Gastrocnemius medialis (tissue), 4 donors: ENCODE results near the gene CHDH. TPM values are rescaled to one million over a fixed set of nuclear protein-coding genes. Genes with fewer than 3 reads are reported as not detected.

Experiments
- ATAC-seq, 2 donors: fragments of 150-250 bp; one replicate each; pipeline ENCODE4 v1.9.1; 2016
- DNase-seq, 2 donors: peaks; one replicate each; pipeline ENCODE4 v3.0.0-alpha.2; 2019
- H3K27ac ChIP-seq, 4 donors: fragments of 200-600 bp; sonication (generic); 1 replicate in 1 of 4; 2 replicates in 3 of 4; pipeline ENCODE4 v1.5.1; 2016 to 2018; ENCODE audit warnings: mild to moderate bottlenecking in 2 of 4, moderate library complexity in 1 of 4
- H3K27me3 ChIP-seq, 3 donors: fragments of 200-600 bp; sonication (generic) in 2 of 3; 1 replicate in 1 of 3; 2 replicates in 2 of 3; pipeline versions ENCODE4 v1.5.1 to v1.6.0; 2016 to 2019; ENCODE audit warnings: mild to moderate bottlenecking in 1 of 3, moderate library complexity in 1 of 3
- H3K36me3 ChIP-seq, 2 donors: fragments of 200-600 bp; sonication (generic) in 1 of 2; one replicate each; pipeline ENCODE4 v1.5.1; 2017 to 2018
- H3K4me1 ChIP-seq, 2 donors: fragments of 200-600 bp; sonication (generic) in 1 of 2; one replicate each; pipeline ENCODE4 v1.5.1; 2016 to 2017; ENCODE audit warnings: mild to moderate bottlenecking in 2 of 2
- H3K4me3 ChIP-seq, 4 donors: fragments of 200-600 bp; sonication (generic) in 3 of 4; 1 replicate in 1 of 4; 2 replicates in 3 of 4; pipeline ENCODE4 v1.5.1; 2016 to 2019; ENCODE audit warnings: mild to moderate bottlenecking in 2 of 4
- H3K9me3 ChIP-seq, 3 donors: fragments of 200-600 bp; sonication (generic) in 2 of 3; 1 replicate in 1 of 3; 2 replicates in 2 of 3; pipeline ENCODE4 v1.5.1; 2016 to 2019
- POLR2A ChIP-seq, 2 donors: fragments of 450-650 bp; IDR thresholded peaks; one replicate each; pipeline ENCODE4 v1.6.1; 2017; ENCODE audit warnings: antibody characterized with exemption in 2 of 2, mild to moderate bottlenecking in 2 of 2, moderate library complexity in 2 of 2
- in situ Hi-C, 4 donors: fragments of 200-750 bp; cut with MboI; loops; one replicate each; pipeline versions ENCODE4 v1.15.0 to v1.8.0; 2017; ENCODE audit warnings: low sequenced_read_pairs in 4 of 4
- intact Hi-C: fragments of 100-400 bp; cut with DNase I; formaldehyde crosslinking; loops from one replicate; pipeline ENCODE4 v1.15.1; 2023; ENCODE audit warnings: low total_unique reads
- total RNA-seq, 4 donors: library from RNA; depleted of rRNA; stranded (reverse); fragments of >200 nt; gene quantifications; one replicate each; pipeline versions ENCODE4 v1.1.0 to v1.2.3, GENCODE V29; 2016
- TF ChIP-seq, protein P1 (sequence below), 5 experiments: fragments of 450-650 bp in 3 of 5; fragments of 200-600 bp in 2 of 5; sonication (generic) in 2 of 5; IDR thresholded peaks in 4 of 5; conservative IDR thresholded peaks in 1 of 5; 1 replicate in 4 of 5; 2 replicates in 1 of 5; pipeline ENCODE4 v1.5.1; 2016 to 2019; ENCODE audit warnings: antibody characterized with exemption in 5 of 5, mild to moderate bottlenecking in 3 of 5, moderate library complexity in 3 of 5

The CHDH gene
- total RNA-seq, 4 donors from 2014 or later: 3.1 to 6.5 (median 3.6) TPM

DNA sequence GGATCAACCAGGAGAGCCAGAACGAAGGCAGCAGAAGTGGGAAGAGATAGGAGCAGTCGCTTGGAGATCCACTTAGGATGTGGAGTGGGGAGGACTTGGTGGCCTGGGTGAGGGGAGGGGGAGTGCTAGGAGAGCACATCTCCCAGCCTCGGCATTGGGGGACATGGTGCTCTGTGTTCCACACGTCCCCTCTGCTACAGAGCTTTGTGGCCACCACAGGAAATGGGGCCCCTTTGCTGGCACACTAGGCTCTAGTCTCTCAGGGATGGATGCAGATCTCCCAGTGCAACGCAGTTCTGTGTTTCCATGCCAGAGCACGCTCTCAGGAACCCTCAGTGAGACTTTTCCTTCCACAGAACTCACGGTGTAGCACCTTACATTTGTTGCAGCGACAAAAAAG is 68.8 kb downstream of the CHDH start:
- TF ChIP-seq, protein P1, sequence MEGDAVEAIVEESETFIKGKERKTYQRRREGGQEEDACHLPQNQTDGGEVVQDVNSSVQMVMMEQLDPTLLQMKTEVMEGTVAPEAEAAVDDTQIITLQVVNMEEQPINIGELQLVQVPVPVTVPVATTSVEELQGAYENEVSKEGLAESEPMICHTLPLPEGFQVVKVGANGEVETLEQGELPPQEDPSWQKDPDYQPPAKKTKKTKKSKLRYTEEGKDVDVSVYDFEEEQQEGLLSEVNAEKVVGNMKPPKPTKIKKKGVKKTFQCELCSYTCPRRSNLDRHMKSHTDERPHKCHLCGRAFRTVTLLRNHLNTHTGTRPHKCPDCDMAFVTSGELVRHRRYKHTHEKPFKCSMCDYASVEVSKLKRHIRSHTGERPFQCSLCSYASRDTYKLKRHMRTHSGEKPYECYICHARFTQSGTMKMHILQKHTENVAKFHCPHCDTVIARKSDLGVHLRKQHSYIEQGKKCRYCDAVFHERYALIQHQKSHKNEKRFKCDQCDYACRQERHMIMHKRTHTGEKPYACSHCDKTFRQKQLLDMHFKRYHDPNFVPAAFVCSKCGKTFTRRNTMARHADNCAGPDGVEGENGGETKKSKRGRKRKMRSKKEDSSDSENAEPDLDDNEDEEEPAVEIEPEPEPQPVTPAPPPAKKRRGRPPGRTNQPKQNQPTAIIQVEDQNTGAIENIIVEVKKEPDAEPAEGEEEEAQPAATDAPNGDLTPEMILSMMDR (IDR thresholded peaks at IDR 0.05 in 4 of 5, conservative IDR thresholded peaks at IDR 0.05 in 1 of 5): no peak
- TF ChIP-seq POLR2A (IDR thresholded peaks at IDR 0.05): no peak
- in situ Hi-C loops (no loop called here), intact Hi-C loops (no loop called here)
- no peak overlapping the region for H3K27ac ChIP-seq
- no peaks in the 10 kb centered on the region for H3K27me3 ChIP-seq
- ATAC-seq: no peak
- H3K9me3 ChIP-seq: no peaks in the 10 kb centered on the region
- H3K4me1 ChIP-seq: no peaks in the 10 kb centered on the region
- no peaks in the 10 kb centered on the region for H3K36me3 ChIP-seq
- H3K4me3 ChIP-seq: no peak overlapping the region
- DNase-seq: no peak

DNA sequence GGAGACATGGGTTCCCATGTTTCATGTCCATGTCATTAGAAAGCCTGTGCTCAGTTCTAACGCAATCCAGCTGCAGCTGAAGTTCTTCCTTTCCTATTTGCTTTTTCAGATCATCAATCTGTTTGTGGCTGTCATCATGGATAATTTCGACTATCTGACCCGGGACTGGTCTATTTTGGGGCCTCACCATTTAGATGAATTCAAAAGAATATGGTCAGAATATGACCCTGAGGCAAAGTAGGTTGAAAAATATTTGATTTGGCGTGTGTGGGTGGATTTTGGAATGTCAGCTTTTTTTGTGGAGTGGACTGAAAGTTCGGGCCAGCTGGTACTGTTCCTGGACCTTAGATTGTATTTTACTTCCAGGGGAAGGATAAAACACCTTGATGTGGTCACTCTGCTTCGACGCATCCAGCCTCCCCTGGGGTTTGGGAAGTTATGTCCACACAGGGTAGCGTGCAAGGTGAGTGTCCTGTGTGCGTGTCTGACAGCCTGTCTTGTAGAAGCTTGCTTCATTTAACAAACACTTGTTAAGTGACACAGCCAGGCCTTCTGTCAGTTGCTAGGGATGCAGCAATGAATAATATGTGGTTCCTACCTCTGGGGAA is 69.6 kb downstream of the CHDH start:
- Histone ChIP-seq H3K4me3 (no peak overlapping the region), H3K27me3 (peaks cover 0 to 2% (median under 1%) of the 10 kb centered on the region in 3 donors), H3K9me3 (no peaks in the 10 kb centered on the region), H3K36me3 (no peaks in the 10 kb centered on the region), H3K27ac (no peak overlapping the region), H3K4me1 (no peaks in the 10 kb centered on the region)
- in situ Hi-C loops (no loop called here), intact Hi-C loops (no loop called here)
- DNase-seq: no peak
- ATAC-seq: no peak
- TF ChIP-seq, protein P1 (IDR thresholded peaks at IDR 0.05 in 4 of 5, conservative IDR thresholded peaks at IDR 0.05 in 1 of 5): no peak
- no peak for TF ChIP-seq POLR2A (IDR thresholded peaks at IDR 0.05)

DNA sequence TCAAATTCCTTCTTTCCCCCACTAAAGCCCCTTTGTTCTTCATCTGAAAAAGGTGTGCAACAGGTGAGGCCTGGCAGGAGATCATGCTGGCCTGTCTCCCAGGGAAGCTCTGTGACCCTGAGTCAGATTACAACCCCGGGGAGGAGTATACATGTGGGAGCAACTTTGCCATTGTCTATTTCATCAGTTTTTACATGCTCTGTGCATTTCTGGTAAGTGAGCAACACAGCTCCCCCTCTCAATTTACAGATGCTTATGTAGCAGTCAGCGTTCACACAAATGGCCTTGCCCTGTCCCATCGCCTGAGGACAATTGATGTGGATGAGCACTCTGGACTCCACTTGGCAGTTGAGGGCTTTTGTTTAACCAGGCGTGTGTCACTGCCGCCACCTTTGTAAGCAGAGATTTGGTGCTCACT is 70.4 kb downstream of the CHDH start:
- no peak overlapping the region for H3K4me3 ChIP-seq
- peaks cover 0 to 6% (median 3%) of the 10 kb centered on the region in 3 donors for H3K27me3 ChIP-seq
- TF ChIP-seq, protein P1 (IDR thresholded peaks at IDR 0.05 in 4 of 5, conservative IDR thresholded peaks at IDR 0.05 in 1 of 5): no peak
- no peak for TF ChIP-seq POLR2A (IDR thresholded peaks at IDR 0.05)
- no peaks in the 10 kb centered on the region for H3K9me3 ChIP-seq
- DNase-seq (no peak), ATAC-seq (no peak)
- H3K4me1 ChIP-seq: no peaks in the 10 kb centered on the region
- in situ Hi-C loops (no loop called here), intact Hi-C loops (no loop called here)
- H3K27ac ChIP-seq: no peak overlapping the region
- no peaks in the 10 kb centered on the region for H3K36me3 ChIP-seq

DNA sequence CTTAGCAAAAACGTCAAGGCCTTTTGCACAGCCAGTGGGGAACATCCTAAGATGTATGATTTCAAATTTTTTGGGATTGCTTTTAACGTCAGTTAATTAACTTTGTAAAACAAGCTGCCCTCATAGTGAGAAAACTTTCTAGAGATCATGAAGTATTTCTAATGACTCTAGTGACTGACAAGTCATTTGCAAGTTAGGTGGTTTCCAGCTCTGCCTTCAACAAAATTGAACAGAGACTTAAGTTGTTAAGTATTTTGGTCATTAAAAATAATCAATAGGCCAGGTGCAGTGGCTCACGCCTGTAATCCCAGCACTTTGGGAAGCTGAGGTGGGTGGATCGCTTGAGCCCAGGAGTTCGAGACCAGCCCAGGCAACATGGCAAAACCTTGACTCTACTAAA is 71.2 kb downstream of the CHDH start:
- DNase-seq: no peak
- in situ Hi-C loops: no loop called here
- no peak for TF ChIP-seq POLR2A (IDR thresholded peaks at IDR 0.05)
- TF ChIP-seq, protein P1 (IDR thresholded peaks at IDR 0.05 in 4 of 5, conservative IDR thresholded peaks at IDR 0.05 in 1 of 5): no peak

DNA sequence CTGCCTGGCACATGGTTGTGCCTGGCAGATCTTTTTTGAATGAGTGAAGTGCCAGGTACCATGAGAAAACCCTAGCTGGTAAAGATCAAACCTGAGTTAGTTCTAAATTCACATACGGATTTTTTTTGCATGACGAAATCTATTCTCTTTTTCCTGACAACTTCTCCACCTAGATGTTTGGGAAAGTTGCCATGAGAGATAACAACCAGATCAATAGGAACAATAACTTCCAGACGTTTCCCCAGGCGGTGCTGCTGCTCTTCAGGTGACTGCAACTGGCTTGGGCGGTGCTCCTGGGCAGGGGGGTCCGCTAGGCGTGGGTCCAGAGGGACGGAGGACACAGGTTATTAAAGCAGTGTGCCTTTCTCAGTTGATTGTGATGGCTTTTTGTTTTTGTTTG is 71.8 kb downstream of the CHDH start:
- DNase-seq (no peak), ATAC-seq (no peak)
- Histone ChIP-seq H3K36me3 (no peaks in the 10 kb centered on the region), H3K4me3 (no peak overlapping the region), H3K4me1 (no peaks in the 10 kb centered on the region), H3K9me3 (no peaks in the 10 kb centered on the region), H3K27ac (no peak overlapping the region), H3K27me3 (peaks cover 0 to 6% (median 3%) of the 10 kb centered on the region in 3 donors)
- in situ Hi-C loops: no loop called here
- TF ChIP-seq POLR2A (IDR thresholded peaks at IDR 0.05): no peak
- TF ChIP-seq, protein P1 (IDR thresholded peaks at IDR 0.05 in 4 of 5, conservative IDR thresholded peaks at IDR 0.05 in 1 of 5): no peak
- intact Hi-C loops: no loop called here

More for the DNA sequence above, 71.2 kb downstream of the CHDH start:
- Histone ChIP-seq H3K27ac (no peak overlapping the region), H3K27me3 (peaks cover 0 to 6% (median 3%) of the 10 kb centered on the region in 3 donors), H3K4me1 (no peaks in the 10 kb centered on the region), H3K4me3 (no peak overlapping the region), H3K36me3 (no peaks in the 10 kb centered on the region), H3K9me3 (no peaks in the 10 kb centered on the region)
- ATAC-seq: no peak
- intact Hi-C loops: no loop called here
